Mammary epithelial cell (primary cell): ENCODE data around the gene ZCCHC13.

Experiments
- CTCF ChIP-seq, 2 donors: IDR thresholded peaks in 1 of 2; conservative IDR thresholded peaks in 1 of 2; 2 replicates each; pipeline ENCODE4 v1.5.1; 2011 to 2012; ENCODE audit warnings: inconsistent platforms in 2 of 2, low read length in 2 of 2, mild to moderate bottlenecking in 2 of 2, control low read depth in 1 of 2, low read depth in 1 of 2; ENCODE audit not compliant: insufficient read depth in 1 of 2; ENCODE audit errors: extremely low read depth in 1 of 2
- EZH2 ChIP-seq: IDR thresholded peaks from 2 replicates; pipeline ENCODE4 v1.6.1; 2012; ENCODE audit warnings: low read length, inconsistent platforms, borderline replicate concordance

DNA sequence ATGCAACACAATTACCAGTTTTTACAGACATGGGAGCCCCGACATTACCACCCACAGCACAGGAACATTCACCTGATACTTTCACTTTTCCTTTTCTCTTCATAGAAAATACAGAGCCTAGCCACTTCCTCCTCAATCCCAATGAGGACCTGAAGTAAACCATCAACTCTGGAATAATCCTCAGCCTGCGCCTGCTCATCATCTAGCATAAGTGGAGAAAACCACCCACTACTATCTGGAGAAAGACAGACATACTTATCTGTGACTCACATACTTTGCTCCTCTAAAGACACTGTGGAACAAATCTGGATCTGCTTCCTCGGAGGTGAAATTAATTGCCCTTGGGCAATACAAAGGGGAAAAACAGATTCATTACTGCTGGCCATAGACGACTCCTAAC, 47.8 kb downstream of the ZCCHC13 start:
- TF ChIP-seq CTCF (conservative IDR thresholded peaks at IDR 0.05 in 1 of 2, IDR thresholded peaks at IDR 0.05 in 1 of 2; ENCODE audit: extremely low read depth in 1 of 2, insufficient read depth in 1 of 2, low read depth in 1 of 2, low read length in 2 of 2), result no peak
- TF ChIP-seq EZH2, result no peak
